Breast epithelium (tissue), 4 donors: ENCODE results near the gene UGT1A10. TPM values are rescaled to one million over a fixed set of nuclear protein-coding genes. Genes with fewer than 3 reads are reported as not detected.

ENCODE experiments used
- DNase-seq, 2 donors: peaks; one replicate each; pipeline ENCODE4 v3.0.0-alpha.2; 2019; ENCODE audit warnings: low spot score in 2 of 2
- H3K27ac ChIP-seq, 2 donors: fragments of 200-600 bp; sonication (generic) in 1 of 2; one replicate each; pipeline ENCODE4 v1.5.1; 2016 to 2019; ENCODE audit warnings: mild to moderate bottlenecking in 1 of 2
- H3K27me3 ChIP-seq, 2 donors: fragments of 200-600 bp; sonication (generic) in 1 of 2; one replicate each; pipeline versions ENCODE4 v1.5.1 to v1.6.0; 2017 to 2019; ENCODE audit warnings: control low read depth in 1 of 2, mild to moderate bottlenecking in 1 of 2
- H3K36me3 ChIP-seq: fragments of 200-600 bp; one replicate; pipeline ENCODE4 v1.5.1; 2019
- H3K4me1 ChIP-seq, 2 donors: fragments of 200-600 bp; sonication (generic); one replicate each; pipeline ENCODE4 v1.5.1; 2016 to 2019; ENCODE audit warnings: control low read depth in 1 of 2
- H3K4me3 ChIP-seq, 3 donors: fragments of 200-600 bp; sonication (generic); 1 replicate in 2 of 3; 2 replicates in 1 of 3; pipeline ENCODE4 v1.5.1; 2016 to 2019; ENCODE audit warnings: mild to moderate bottlenecking in 3 of 3, moderate library complexity in 2 of 3
- H3K9me3 ChIP-seq, 2 donors: fragments of 200-600 bp; sonication (generic) in 1 of 2; one replicate each; pipeline ENCODE4 v1.5.1; 2016 to 2019; ENCODE audit warnings: control low read depth in 1 of 2
- CTCF ChIP-seq, 3 donors: fragments of 450-650 bp; IDR thresholded peaks; one replicate each; pipeline ENCODE4 v1.5.1; 2016 to 2017; ENCODE audit warnings: antibody characterized with exemption in 3 of 3, mild to moderate bottlenecking in 3 of 3, moderate library complexity in 3 of 3
- POLR2A ChIP-seq: fragments of 450-650 bp; IDR thresholded peaks from one replicate; pipeline ENCODE4 v1.6.1; 2016; ENCODE audit warnings: antibody characterized with exemption, mild to moderate bottlenecking, moderate library complexity
- POLR2AphosphoS5 ChIP-seq, 3 donors: sonication (generic); formaldehyde crosslinking; IDR thresholded peaks; one replicate each; pipeline ENCODE4 v1.6.1; 2017; ENCODE audit warnings: antibody characterized with exemption in 3 of 3
- intact Hi-C: fragments of 100-400 bp; cut with DNase I; formaldehyde crosslinking; loops from one replicate; pipeline ENCODE4 v1.15.1; 2023; ENCODE audit warnings: low total_unique reads
- total RNA-seq, 3 donors: library from RNA; depleted of rRNA; stranded (reverse); fragments of >200 nt; gene quantifications; one replicate each; pipeline ENCODE4 v1.1.0, GENCODE V29; 2016

UGT1A10 gene
- total RNA-seq, 3 donors from 2014 or later: not detected

- H3K4me3 ChIP-seq: no peak overlapping the region
- H3K27ac ChIP-seq: no peak overlapping the region
- intact Hi-C loops: no loop called here
- TF ChIP-seq CTCF (IDR thresholded peaks at IDR 0.05) (no peak), POLR2AphosphoS5 (IDR thresholded peaks at IDR 0.05) (no peak), POLR2A (no peak)
- DNase-seq: no peak
- no peaks in the 10 kb centered on the region for H3K4me1 ChIP-seq
- H3K9me3 ChIP-seq: peaks cover 9 to 16% of the 10 kb centered on the region in 2 donors
- no peaks in the 10 kb centered on the region for H3K36me3 ChIP-seq
- H3K27me3 ChIP-seq: no peaks in the 10 kb centered on the region
Observed at GRCh38 chr2:233754872-233755611, 118.8 kb downstream of the UGT1A10 start.

- H3K27me3 ChIP-seq: no peaks in the 10 kb centered on the region
- no peak for DNase-seq
- no peak overlapping the region for H3K27ac ChIP-seq
- peaks cover 0 to under 1% of the 10 kb centered on the region in 2 donors for H3K9me3 ChIP-seq
- H3K4me3 ChIP-seq: no peak overlapping the region
- intact Hi-C loops: no loop called here
- H3K36me3 ChIP-seq: no peaks in the 10 kb centered on the region
- no peaks in the 10 kb centered on the region for H3K4me1 ChIP-seq
- TF ChIP-seq POLR2AphosphoS5 (IDR thresholded peaks at IDR 0.05): no peak
- no peak for TF ChIP-seq CTCF (IDR thresholded peaks at IDR 0.05)
- TF ChIP-seq POLR2A: no peak
Observed at GRCh38 chr2:233756429-233757081, 120.3 kb downstream of the UGT1A10 start.

GRCh38 chr2:233758141-233758540, 121.9 kb downstream of the UGT1A10 start:
- no peaks in the 10 kb centered on the region for H3K27me3 ChIP-seq
- no peak for DNase-seq
- H3K4me1 ChIP-seq: no peaks in the 10 kb centered on the region
- H3K4me3 ChIP-seq: no peak overlapping the region
- no peak overlapping the region for H3K27ac ChIP-seq
- TF ChIP-seq POLR2AphosphoS5 (IDR thresholded peaks at IDR 0.05) (no peak), POLR2A (no peak), CTCF (IDR thresholded peaks at IDR 0.05) (no peak)
- no peaks in the 10 kb centered on the region for H3K36me3 ChIP-seq
- intact Hi-C loops: no loop called here
- no peaks in the 10 kb centered on the region for H3K9me3 ChIP-seq

- Histone ChIP-seq H3K27ac (no peak overlapping the region), H3K4me1 (no peaks in the 10 kb centered on the region), H3K27me3 (no peaks in the 10 kb centered on the region), H3K9me3 (no peaks in the 10 kb centered on the region), H3K36me3 (no peaks in the 10 kb centered on the region), H3K4me3 (no peak overlapping the region)
- TF ChIP-seq POLR2AphosphoS5 (IDR thresholded peaks at IDR 0.05) (no peak), POLR2A (no peak), CTCF (IDR thresholded peaks at IDR 0.05) (no peak)
- intact Hi-C loops: no loop called here
- no peak for DNase-seq
Observed at GRCh38 chr2:233758849-233759248, 122.6 kb downstream of the UGT1A10 start.

- H3K36me3 ChIP-seq: no peaks in the 10 kb centered on the region
- no peaks in the 10 kb centered on the region for H3K27me3 ChIP-seq
- intact Hi-C loops: no loop called here
- H3K4me3 ChIP-seq: no peak within 1 kb of the TSS
- no peak within 1 kb of the TSS for H3K27ac ChIP-seq
- no peaks in the 10 kb centered on the region for H3K4me1 ChIP-seq
- DNase-seq: no peak
- no peaks in the 10 kb centered on the region for H3K9me3 ChIP-seq
- TF ChIP-seq CTCF (IDR thresholded peaks at IDR 0.05): no peak
- no peak for TF ChIP-seq POLR2A
- TF ChIP-seq POLR2AphosphoS5 (IDR thresholded peaks at IDR 0.05): no peak
Observed at GRCh38 chr2:233760043-233760442, 123.8 kb downstream of the UGT1A10 start, which contains the start of gene UGT1A1. Gene UGT1A1 (plus strand): TSS chr2:233760270. CDS start chr2:233760288, 18 bp downstream.
